GM19099 (cell line): ENCODE data around the gene PRRT1.
A peak's percentile ranks its signal among the peaks of the same experiment; 100 is the strongest.

Experiments
- POLR2A ChIP-seq: IDR thresholded peaks from 3 replicates; pipeline ENCODE4 v1.6.1; 2011; ENCODE audit warnings: low read depth; ENCODE audit not compliant: insufficient read length; ENCODE audit errors: extremely low read depth

PRRT1 gene

GRCh38 chr6:32151863-32152768 is at the start of gene PRRT1:
TSS of gene PRRT1 (minus strand) at chr6:32151939. CDS start at chr6:32151827, 112 bp downstream.
- TF ChIP-seq POLR2A = no peak

GRCh38 chr6:32200711-32201475 is 49.2 kb upstream of the PRRT1 start:
- no peak for TF ChIP-seq POLR2A

- no peak for TF ChIP-seq POLR2A
These were observed 47.1 kb upstream of the PRRT1 start for GRCh38 chr6:32198866-32199265.

- TF ChIP-seq POLR2A = no peak
These were observed 46.6 kb upstream of the PRRT1 start for GRCh38 chr6:32198345-32198696.

- no peak for TF ChIP-seq POLR2A
These were observed 45.2 kb upstream of the PRRT1 start for GRCh38 chr6:32196682-32197616.

GRCh38 chr6:32195902-32196681 is 44.4 kb upstream of the PRRT1 start:
- TF ChIP-seq POLR2A = peak; percentile 92

GRCh38 chr6:32195652-32195901 is 43.8 kb upstream of the PRRT1 start:
- TF ChIP-seq POLR2A = no peak

- peak; percentile 60 for TF ChIP-seq POLR2A
These were observed 43.3 kb upstream of the PRRT1 start for GRCh38 chr6:32194825-32195651.

GRCh38 chr6:32194388-32194787 is 42.6 kb upstream of the PRRT1 start:
- no peak for TF ChIP-seq POLR2A

GRCh38 chr6:32192608-32193039 is 40.9 kb upstream of the PRRT1 start, which contains the start of gene GPSM3:
TSS of gene GPSM3 (minus strand) at chr6:32192643. CDS start at chr6:32192513, 130 bp downstream.
- peak; percentile 62 for TF ChIP-seq POLR2A

- TF ChIP-seq POLR2A = peak; percentile 39
These were observed 40.2 kb upstream of the PRRT1 start for GRCh38 chr6:32191696-32192607.

GRCh38 chr6:32190911-32191677 is 39.4 kb upstream of the PRRT1 start:
- peak; percentile 23 for TF ChIP-seq POLR2A
